HEK293 (cell line): ENCODE measurements around the gene STEAP2.

Source experiments
- CTCF ChIA-PET: fragments of 350-600 bp; formaldehyde crosslinking; extraction: SDS; loops from one replicate; lab custom pipeline; 2021; ENCODE audit warnings: antibody characterized with exemption; lab: Yijun Ruan, JAX
- POLR2A ChIA-PET: fragments of 300-600 bp; formaldehyde crosslinking; extraction: SDS; loops from one replicate; lab custom pipeline; 2020; ENCODE audit warnings: antibody characterized with exemption, inconsistent platforms; lab: Yijun Ruan, JAX
- H3K27ac ChIP-seq: fragments of 200-500 bp; sonication (Bioruptor generic); 2 replicates; pipeline ENCODE4 v1.5.1; 2014; ENCODE audit warnings: low read depth, low read length, control low read depth, inconsistent platforms; ENCODE audit errors: extremely low read depth
- H3K36me3 ChIP-seq, 2 experiments: fragments of 200-500 bp in 1 of 2; sonication (Bioruptor generic) in 1 of 2; 1 replicate in 1 of 2; 2 replicates in 1 of 2; pipeline ENCODE4 v1.5.1; 2014 to 2017; ENCODE audit warnings: inconsistent platforms in 2 of 2, low read length in 2 of 2; ENCODE audit not compliant: control insufficient read depth in 2 of 2, insufficient read depth in 1 of 2
- H3K4me1 ChIP-seq: fragments of 200-500 bp; sonication (Bioruptor generic); 2 replicates; pipeline ENCODE4 v1.5.1; 2014; ENCODE audit warnings: mild to moderate bottlenecking, low read length, inconsistent platforms; ENCODE audit not compliant: control insufficient read depth, insufficient read depth
- H3K4me3 ChIP-seq: 2 replicates; pipeline ENCODE4 v1.5.1; 2011; ENCODE audit warnings: low read depth, mild to moderate bottlenecking, control low read depth, low read length, moderate library complexity
- H3K9me3 ChIP-seq: fragments of 200-500 bp; sonication (Bioruptor generic); 2 replicates; pipeline ENCODE4 v1.5.1; 2014; ENCODE audit warnings: low read depth, low read length, inconsistent platforms; ENCODE audit not compliant: control insufficient read depth, insufficient read depth
- FEZF1 ChIP-seq: fragments of 450-650 bp; formaldehyde crosslinking; IDR thresholded peaks from 2 replicates; pipeline ENCODE4 v1.5.1; 2016; ENCODE audit warnings: missing biosample characterization, missing genetic modification characterization
- GLIS2 ChIP-seq: fragments of 450-650 bp; formaldehyde crosslinking; IDR thresholded peaks from 2 replicates; pipeline ENCODE4 v1.5.1; 2016; ENCODE audit warnings: missing biosample characterization, missing genetic modification characterization
- SCRT1 ChIP-seq: fragments of 450-650 bp; formaldehyde crosslinking; IDR thresholded peaks from 2 replicates; pipeline ENCODE4 v1.5.1; 2016; ENCODE audit warnings: missing biosample characterization, missing genetic modification characterization, borderline replicate concordance
- SP3 ChIP-seq: fragments of 450-650 bp; formaldehyde crosslinking; IDR thresholded peaks from 2 replicates; pipeline ENCODE4 v1.5.1; 2016; ENCODE audit warnings: missing biosample characterization, missing genetic modification characterization
- SP7 ChIP-seq: fragments of 450-650 bp; formaldehyde crosslinking; IDR thresholded peaks from 2 replicates; pipeline ENCODE4 v1.5.1; 2016; ENCODE audit warnings: missing biosample characterization, missing genetic modification characterization
- ZBTB20 ChIP-seq: fragments of 450-650 bp; formaldehyde crosslinking; IDR thresholded peaks from 2 replicates; pipeline ENCODE4 v1.5.1; 2016; ENCODE audit warnings: missing biosample characterization, missing genetic modification characterization
- ZNF133 ChIP-seq: fragments of 450-650 bp; formaldehyde crosslinking; IDR thresholded peaks from 2 replicates; pipeline ENCODE4 v1.5.1; 2016; ENCODE audit warnings: missing biosample characterization, missing genetic modification characterization
- ZNF202 ChIP-seq: fragments of 450-650 bp; formaldehyde crosslinking; IDR thresholded peaks from 2 replicates; pipeline ENCODE4 v1.5.1; 2016; ENCODE audit warnings: missing biosample characterization, missing genetic modification characterization, borderline replicate concordance
- ZNF23 ChIP-seq: fragments of 450-650 bp; formaldehyde crosslinking; IDR thresholded peaks from 2 replicates; pipeline ENCODE4 v1.5.1; 2016; ENCODE audit warnings: missing biosample characterization, missing genetic modification characterization, borderline replicate concordance
- ZNF350 ChIP-seq: fragments of 450-650 bp; formaldehyde crosslinking; IDR thresholded peaks from 2 replicates; pipeline ENCODE4 v1.5.0; 2017; ENCODE audit warnings: missing biosample characterization, mild to moderate bottlenecking, missing genetic modification characterization
- ZNF571 ChIP-seq: fragments of 450-650 bp; formaldehyde crosslinking; IDR thresholded peaks from 2 replicates; pipeline ENCODE4 v1.5.0; 2017; ENCODE audit warnings: missing biosample characterization, missing genetic modification characterization
- ZNF623 ChIP-seq: fragments of 450-650 bp; formaldehyde crosslinking; IDR thresholded peaks from 2 replicates; pipeline ENCODE4 v1.5.1; 2016; ENCODE audit warnings: missing biosample characterization, missing genetic modification characterization
- ZNF626 ChIP-seq: fragments of 450-650 bp; sonication (Bioruptor Pico); formaldehyde crosslinking; IDR thresholded peaks from 2 replicates; pipeline ENCODE4 v1.5.1; 2018; ENCODE audit warnings: missing biosample characterization, missing genetic modification characterization, inconsistent platforms
- ZNF664 ChIP-seq: fragments of 450-650 bp; formaldehyde crosslinking; IDR thresholded peaks from 2 replicates; pipeline ENCODE4 v1.5.1; 2016; ENCODE audit warnings: missing biosample characterization, missing genetic modification characterization
- ZSCAN23 ChIP-seq: fragments of 450-650 bp; formaldehyde crosslinking; IDR thresholded peaks from 2 replicates; pipeline ENCODE4 v1.5.1; 2016; ENCODE audit warnings: missing biosample characterization, missing genetic modification characterization
- ZSCAN30 ChIP-seq: fragments of 450-650 bp; IDR thresholded peaks from 2 replicates; pipeline ENCODE4 v1.5.1; 2018; ENCODE audit warnings: missing biosample characterization, mild to moderate bottlenecking, missing genetic modification characterization, moderate library complexity
- TF ChIP-seq, protein P1 (sequence below): fragments of 450-650 bp; formaldehyde crosslinking; IDR thresholded peaks from 2 replicates; pipeline ENCODE4 v1.5.1; 2016; ENCODE audit warnings: missing biosample characterization, missing genetic modification characterization, low read depth
- TF ChIP-seq, protein P2 (sequence below): fragments of 450-650 bp; formaldehyde crosslinking; IDR thresholded peaks from 2 replicates; pipeline ENCODE4 v1.5.1; 2016; ENCODE audit warnings: missing biosample characterization, missing genetic modification characterization
- TF ChIP-seq, protein P3 (sequence below): fragments of 450-650 bp; formaldehyde crosslinking; IDR thresholded peaks from 2 replicates; pipeline ENCODE4 v1.5.1; 2016; ENCODE audit warnings: missing biosample characterization, missing genetic modification characterization
- TF ChIP-seq, protein P4 (sequence below): IDR thresholded peaks from 2 replicates; pipeline ENCODE4 v1.6.1; 2011; ENCODE audit warnings: mild to moderate bottlenecking, low read depth, low read length, borderline replicate concordance
- TF ChIP-seq, protein P5 (sequence below): fragments of 450-650 bp; formaldehyde crosslinking; IDR thresholded peaks from 2 replicates; pipeline ENCODE4 v1.5.1; 2017; ENCODE audit warnings: missing biosample characterization, missing genetic modification characterization
- TF ChIP-seq, protein P6 (sequence below): fragments of 450-650 bp; formaldehyde crosslinking; IDR thresholded peaks from 2 replicates; pipeline ENCODE4 v1.5.1; 2016; ENCODE audit warnings: missing biosample characterization, missing genetic modification characterization

Gene STEAP2

DNA sequence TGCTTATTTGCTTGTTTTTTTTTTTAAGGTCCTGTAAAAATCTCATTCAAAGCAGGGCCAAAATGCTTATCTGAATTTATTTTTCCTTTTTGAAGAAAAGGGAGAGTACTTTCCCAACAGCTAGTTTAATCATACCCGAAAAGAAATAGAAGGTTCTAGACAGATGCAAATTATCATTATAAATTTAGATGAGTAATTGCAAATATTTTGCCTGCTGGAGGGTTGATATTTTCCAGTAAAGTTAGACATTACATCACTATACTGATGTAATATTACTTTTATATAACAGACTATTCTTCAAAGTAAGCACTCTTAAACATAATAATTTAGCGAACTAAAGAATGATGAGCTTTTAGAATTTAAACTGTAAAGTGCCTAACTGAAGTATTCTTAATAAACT lies 19.3 kb downstream of the STEAP2 start:
- TF ChIP-seq, protein P1, sequence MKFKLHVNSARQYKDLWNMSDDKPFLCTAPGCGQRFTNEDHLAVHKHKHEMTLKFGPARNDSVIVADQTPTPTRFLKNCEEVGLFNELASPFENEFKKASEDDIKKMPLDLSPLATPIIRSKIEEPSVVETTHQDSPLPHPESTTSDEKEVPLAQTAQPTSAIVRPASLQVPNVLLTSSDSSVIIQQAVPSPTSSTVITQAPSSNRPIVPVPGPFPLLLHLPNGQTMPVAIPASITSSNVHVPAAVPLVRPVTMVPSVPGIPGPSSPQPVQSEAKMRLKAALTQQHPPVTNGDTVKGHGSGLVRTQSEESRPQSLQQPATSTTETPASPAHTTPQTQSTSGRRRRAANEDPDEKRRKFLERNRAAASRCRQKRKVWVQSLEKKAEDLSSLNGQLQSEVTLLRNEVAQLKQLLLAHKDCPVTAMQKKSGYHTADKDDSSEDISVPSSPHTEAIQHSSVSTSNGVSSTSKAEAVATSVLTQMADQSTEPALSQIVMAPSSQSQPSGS (tag by site-specific recombination): 0 out of 2 replicates have a peak, but pooled peaks have one; percentile 42
- no peak for TF ChIP-seq ZBTB20 (tag by site-specific recombination)
- H3K36me3 ChIP-seq: no peaks in the 10 kb centered on the region; a peak in 1 of 3 replicates
- CTCF ChIA-PET: no interaction called here
- H3K27ac ChIP-seq: no peak overlapping the region
- no peaks in the 10 kb centered on the region for H3K4me1 ChIP-seq
- H3K9me3 ChIP-seq: no peaks in the 10 kb centered on the region
- POLR2A ChIA-PET: interaction anchor here (1.0 kb wide), 1 partner anchor 19 kb away, joined by 3 read pairs; the partner anchor contains the start of gene STEAP2
- no peak overlapping the region for H3K4me3 ChIP-seq

DNA sequence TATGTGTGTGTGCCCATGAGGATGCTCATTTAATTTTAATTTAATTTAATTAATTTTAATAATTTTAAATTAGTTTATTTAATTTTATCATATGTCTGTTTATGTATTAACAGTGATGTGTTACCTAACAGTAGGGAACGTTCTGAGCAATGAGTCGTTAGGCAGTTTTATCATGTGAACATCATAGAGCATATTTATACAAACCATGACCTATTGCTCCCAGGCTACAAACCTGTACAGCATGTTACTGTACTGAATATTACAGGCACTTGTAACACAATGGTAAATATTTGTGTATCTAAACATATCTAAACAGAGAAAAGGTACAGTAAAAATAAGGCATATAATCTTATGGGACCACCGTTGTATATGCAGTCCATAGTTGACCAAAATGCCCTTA lies 19.8 kb downstream of the STEAP2 start:
- no peaks in the 10 kb centered on the region for H3K4me1 ChIP-seq
- H3K27ac ChIP-seq: no peak overlapping the region
- no peak for TF ChIP-seq ZNF202
- TF ChIP-seq, protein P2, sequence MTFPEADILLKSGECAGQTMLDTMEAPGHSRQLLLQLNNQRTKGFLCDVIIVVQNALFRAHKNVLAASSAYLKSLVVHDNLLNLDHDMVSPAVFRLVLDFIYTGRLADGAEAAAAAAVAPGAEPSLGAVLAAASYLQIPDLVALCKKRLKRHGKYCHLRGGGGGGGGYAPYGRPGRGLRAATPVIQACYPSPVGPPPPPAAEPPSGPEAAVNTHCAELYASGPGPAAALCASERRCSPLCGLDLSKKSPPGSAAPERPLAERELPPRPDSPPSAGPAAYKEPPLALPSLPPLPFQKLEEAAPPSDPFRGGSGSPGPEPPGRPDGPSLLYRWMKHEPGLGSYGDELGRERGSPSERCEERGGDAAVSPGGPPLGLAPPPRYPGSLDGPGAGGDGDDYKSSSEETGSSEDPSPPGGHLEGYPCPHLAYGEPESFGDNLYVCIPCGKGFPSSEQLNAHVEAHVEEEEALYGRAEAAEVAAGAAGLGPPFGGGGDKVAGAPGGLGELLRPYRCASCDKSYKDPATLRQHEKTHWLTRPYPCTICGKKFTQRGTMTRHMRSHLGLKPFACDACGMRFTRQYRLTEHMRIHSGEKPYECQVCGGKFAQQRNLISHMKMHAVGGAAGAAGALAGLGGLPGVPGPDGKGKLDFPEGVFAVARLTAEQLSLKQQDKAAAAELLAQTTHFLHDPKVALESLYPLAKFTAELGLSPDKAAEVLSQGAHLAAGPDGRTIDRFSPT: no peak
- TF ChIP-seq ZNF133 (tag by site-specific recombination): no peak
- TF ChIP-seq, protein P3, sequence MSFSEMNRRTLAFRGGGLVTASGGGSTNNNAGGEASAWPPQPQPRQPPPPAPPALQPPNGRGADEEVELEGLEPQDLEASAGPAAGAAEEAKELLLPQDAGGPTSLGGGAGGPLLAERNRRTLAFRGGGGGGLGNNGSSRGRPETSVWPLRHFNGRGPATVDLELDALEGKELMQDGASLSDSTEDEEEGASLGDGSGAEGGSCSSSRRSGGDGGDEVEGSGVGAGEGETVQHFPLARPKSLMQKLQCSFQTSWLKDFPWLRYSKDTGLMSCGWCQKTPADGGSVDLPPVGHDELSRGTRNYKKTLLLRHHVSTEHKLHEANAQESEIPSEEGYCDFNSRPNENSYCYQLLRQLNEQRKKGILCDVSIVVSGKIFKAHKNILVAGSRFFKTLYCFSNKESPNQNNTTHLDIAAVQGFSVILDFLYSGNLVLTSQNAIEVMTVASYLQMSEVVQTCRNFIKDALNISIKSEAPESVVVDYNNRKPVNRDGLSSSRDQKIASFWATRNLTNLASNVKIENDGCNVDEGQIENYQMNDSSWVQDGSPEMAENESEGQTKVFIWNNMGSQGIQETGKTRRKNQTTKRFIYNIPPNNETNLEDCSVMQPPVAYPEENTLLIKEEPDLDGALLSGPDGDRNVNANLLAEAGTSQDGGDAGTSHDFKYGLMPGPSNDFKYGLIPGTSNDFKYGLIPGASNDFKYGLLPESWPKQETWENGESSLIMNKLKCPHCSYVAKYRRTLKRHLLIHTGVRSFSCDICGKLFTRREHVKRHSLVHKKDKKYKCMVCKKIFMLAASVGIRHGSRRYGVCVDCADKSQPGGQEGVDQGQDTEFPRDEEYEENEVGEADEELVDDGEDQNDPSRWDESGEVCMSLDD (tag by site-specific recombination): no peak
- TF ChIP-seq, all 188 proteins: peak for 0
- no peaks in the 10 kb centered on the region for H3K9me3 ChIP-seq
- ChIA-PET CTCF (no interaction called here), POLR2A (interaction anchor here (1.0 kb wide), 1 partner anchor 19 kb away, joined by 3 read pairs; the partner anchor contains the start of gene STEAP2)
- no peak overlapping the region for H3K4me3 ChIP-seq
- no peaks in the 10 kb centered on the region; a peak in 1 of 3 replicates for H3K36me3 ChIP-seq

DNA sequence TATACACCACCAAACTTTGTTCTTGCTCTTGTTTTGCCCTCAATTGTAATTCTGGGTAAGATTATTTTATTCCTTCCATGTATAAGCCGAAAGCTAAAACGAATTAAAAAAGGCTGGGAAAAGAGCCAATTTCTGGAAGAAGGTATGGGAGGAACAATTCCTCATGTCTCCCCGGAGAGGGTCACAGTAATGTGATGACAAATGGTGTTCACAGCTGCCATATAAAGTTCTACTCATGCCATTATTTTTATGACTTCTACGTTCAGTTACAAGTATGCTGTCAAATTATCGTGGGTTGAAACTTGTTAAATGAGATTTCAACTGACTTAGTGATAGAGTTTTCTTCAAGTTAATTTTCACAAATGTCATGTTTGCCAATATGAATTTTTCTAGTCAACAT lies 20.9 kb downstream of the STEAP2 start:
- H3K27ac ChIP-seq: no peak overlapping the region
- ChIA-PET CTCF (no interaction called here), POLR2A (no interaction called here)
- no peaks in the 10 kb centered on the region for H3K4me1 ChIP-seq
- no peaks in the 10 kb centered on the region for H3K9me3 ChIP-seq
- H3K4me3 ChIP-seq: no peak overlapping the region
- H3K36me3 ChIP-seq: no peaks in the 10 kb centered on the region; a peak in 1 of 3 replicates
- TF ChIP-seq ZSCAN23 (tag by site-specific recombination): no peak
- TF ChIP-seq, protein P4, sequence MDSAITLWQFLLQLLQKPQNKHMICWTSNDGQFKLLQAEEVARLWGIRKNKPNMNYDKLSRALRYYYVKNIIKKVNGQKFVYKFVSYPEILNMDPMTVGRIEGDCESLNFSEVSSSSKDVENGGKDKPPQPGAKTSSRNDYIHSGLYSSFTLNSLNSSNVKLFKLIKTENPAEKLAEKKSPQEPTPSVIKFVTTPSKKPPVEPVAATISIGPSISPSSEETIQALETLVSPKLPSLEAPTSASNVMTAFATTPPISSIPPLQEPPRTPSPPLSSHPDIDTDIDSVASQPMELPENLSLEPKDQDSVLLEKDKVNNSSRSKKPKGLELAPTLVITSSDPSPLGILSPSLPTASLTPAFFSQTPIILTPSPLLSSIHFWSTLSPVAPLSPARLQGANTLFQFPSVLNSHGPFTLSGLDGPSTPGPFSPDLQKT: no peak
- TF ChIP-seq ZNF623 (tag by site-specific recombination): no peak
- TF ChIP-seq, protein P5, sequence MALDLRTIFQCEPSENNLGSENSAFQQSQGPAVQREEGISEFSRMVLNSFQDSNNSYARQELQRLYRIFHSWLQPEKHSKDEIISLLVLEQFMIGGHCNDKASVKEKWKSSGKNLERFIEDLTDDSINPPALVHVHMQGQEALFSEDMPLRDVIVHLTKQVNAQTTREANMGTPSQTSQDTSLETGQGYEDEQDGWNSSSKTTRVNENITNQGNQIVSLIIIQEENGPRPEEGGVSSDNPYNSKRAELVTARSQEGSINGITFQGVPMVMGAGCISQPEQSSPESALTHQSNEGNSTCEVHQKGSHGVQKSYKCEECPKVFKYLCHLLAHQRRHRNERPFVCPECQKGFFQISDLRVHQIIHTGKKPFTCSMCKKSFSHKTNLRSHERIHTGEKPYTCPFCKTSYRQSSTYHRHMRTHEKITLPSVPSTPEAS: no peak
- TF ChIP-seq GLIS2 (tag by site-specific recombination): no peak
- TF ChIP-seq SP7 (tag by site-specific recombination): no peak
- TF ChIP-seq ZNF23 (tag by site-specific recombination): no peak
- TF ChIP-seq SCRT1: 0 out of 2 replicates have a peak, but pooled peaks have one; percentile 16
- TF ChIP-seq ZNF626: no peak
- TF ChIP-seq ZNF664 (tag by site-specific recombination): no peak; the same call in 1 of the 2 replicates
- no peak for TF ChIP-seq ZNF350 (tag by site-specific recombination)
- TF ChIP-seq ZSCAN30 (tag by site-specific recombination): no peak
- TF ChIP-seq SP3 (tag by site-specific recombination): no peak
- TF ChIP-seq FEZF1 (tag by site-specific recombination): peak; percentile 54
- no peak for TF ChIP-seq ZNF571 (tag by site-specific recombination)
- TF ChIP-seq, protein P6, sequence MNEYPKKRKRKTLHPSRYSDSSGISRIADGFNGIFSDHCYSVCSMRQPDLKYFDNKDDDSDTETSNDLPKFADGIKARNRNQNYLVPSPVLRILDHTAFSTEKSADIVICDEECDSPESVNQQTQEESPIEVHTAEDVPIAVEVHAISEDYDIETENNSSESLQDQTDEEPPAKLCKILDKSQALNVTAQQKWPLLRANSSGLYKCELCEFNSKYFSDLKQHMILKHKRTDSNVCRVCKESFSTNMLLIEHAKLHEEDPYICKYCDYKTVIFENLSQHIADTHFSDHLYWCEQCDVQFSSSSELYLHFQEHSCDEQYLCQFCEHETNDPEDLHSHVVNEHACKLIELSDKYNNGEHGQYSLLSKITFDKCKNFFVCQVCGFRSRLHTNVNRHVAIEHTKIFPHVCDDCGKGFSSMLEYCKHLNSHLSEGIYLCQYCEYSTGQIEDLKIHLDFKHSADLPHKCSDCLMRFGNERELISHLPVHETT: no peak
